Lower leg skin (tissue), 4 donors: ENCODE results near the gene C17orf113. TPM values are rescaled to one million over a fixed set of nuclear protein-coding genes. Genes with fewer than 3 reads are reported as not detected.
"Not testable (repeated sequence)": the region's sequence is repeated elsewhere in the genome, so short reads cannot be mapped to it uniquely, and the experiment has no call there.

Source experiments
- DNase-seq, 2 donors: peaks; one replicate each; pipeline ENCODE4 v3.0.0-alpha.2; 2019; ENCODE audit warnings: low spot score in 2 of 2
- H3K4me3 ChIP-seq: fragments of 200-600 bp; sonication (generic); 2 replicates; pipeline ENCODE4 v1.5.1; 2017; ENCODE audit warnings: mild to moderate bottlenecking, low read depth; ENCODE audit not compliant: poor library complexity, severe bottlenecking
- POLR2A ChIP-seq, 2 donors: fragments of 450-650 bp; IDR thresholded peaks; one replicate each; pipeline ENCODE4 v1.6.1; 2016 to 2017; ENCODE audit warnings: antibody characterized with exemption in 2 of 2, mild to moderate bottlenecking in 1 of 2, moderate library complexity in 1 of 2
- WGBS, 2 donors: methylation state at CpG; one replicate each; pipeline ENCODE4 v1.1.5; 2018; 5-methylcytosine and 5-hydroxymethylcytosine counted together
- intact Hi-C: fragments of 100-400 bp; cut with DNase I; formaldehyde crosslinking; loops from one replicate; pipeline ENCODE4 v1.15.0; 2023; ENCODE audit warnings: low total_unique reads
- total RNA-seq, 4 donors: library from RNA; depleted of rRNA; stranded (reverse); fragments of >200 nt; gene quantifications; one replicate each; pipeline ENCODE4 v1.1.0, GENCODE V29; 2016
- TF ChIP-seq, protein P1 (sequence below), 3 donors: fragments of 450-650 bp; IDR thresholded peaks; one replicate each; pipeline ENCODE4 v1.5.1; 2016; ENCODE audit warnings: antibody characterized with exemption in 3 of 3, mild to moderate bottlenecking in 3 of 3, moderate library complexity in 2 of 3

The C17orf113 gene
- total RNA-seq, 4 donors from 2014 or later: 0.97 to 1.8 (median 1.5) TPM

DNA sequence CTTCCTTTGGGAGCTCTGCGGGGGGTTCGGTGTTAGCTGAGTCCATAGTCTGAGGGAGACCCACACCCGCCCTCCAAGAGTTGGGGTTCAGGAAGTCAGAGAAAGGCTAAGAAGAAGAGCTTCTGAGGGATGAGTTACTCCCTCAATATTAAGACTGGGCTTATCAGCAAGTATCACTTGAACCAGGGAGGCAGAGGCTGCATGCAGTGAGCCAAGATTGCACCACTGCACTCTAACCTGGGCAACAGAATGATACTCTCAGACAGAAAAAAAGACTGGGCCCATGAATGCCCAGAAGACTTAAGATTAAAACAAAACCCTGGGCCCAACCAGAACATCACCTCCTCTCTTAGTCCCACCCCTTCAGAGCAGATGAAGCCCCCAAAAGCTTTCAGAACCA lies 24.5 kb downstream of the C17orf113 start:
- no peak for DNase-seq
- no peak for TF ChIP-seq POLR2A (IDR thresholded peaks at IDR 0.05)
- TF ChIP-seq, protein P1, sequence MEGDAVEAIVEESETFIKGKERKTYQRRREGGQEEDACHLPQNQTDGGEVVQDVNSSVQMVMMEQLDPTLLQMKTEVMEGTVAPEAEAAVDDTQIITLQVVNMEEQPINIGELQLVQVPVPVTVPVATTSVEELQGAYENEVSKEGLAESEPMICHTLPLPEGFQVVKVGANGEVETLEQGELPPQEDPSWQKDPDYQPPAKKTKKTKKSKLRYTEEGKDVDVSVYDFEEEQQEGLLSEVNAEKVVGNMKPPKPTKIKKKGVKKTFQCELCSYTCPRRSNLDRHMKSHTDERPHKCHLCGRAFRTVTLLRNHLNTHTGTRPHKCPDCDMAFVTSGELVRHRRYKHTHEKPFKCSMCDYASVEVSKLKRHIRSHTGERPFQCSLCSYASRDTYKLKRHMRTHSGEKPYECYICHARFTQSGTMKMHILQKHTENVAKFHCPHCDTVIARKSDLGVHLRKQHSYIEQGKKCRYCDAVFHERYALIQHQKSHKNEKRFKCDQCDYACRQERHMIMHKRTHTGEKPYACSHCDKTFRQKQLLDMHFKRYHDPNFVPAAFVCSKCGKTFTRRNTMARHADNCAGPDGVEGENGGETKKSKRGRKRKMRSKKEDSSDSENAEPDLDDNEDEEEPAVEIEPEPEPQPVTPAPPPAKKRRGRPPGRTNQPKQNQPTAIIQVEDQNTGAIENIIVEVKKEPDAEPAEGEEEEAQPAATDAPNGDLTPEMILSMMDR (IDR thresholded peaks at IDR 0.05): no peak
- intact Hi-C loops: no loop called here
- WGBS, 2 donors: 86 to 97% methylated on average over 3 of the region's 3 CpGs
- H3K4me3 ChIP-seq: no peak overlapping the region

DNA sequence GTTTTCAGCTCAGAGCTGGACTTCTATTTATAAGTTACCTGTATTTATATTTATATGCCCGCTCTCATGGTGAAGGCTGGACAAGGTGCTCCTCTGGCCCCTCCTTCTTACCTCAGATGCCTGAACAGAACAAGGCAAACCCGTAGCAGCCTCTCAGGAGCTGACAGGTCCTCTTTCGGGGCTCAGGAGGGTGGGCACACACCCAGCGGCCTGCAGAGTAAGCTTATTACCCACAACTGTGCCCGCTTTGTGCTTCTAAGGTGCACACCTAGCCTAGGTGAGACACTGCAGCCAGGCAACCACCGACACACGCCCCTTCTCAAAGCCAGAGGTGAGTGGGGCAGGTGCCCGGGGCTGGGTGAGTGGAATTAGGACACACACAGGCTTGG lies 25.2 kb downstream of the C17orf113 start:
- no peak for TF ChIP-seq POLR2A (IDR thresholded peaks at IDR 0.05)
- TF ChIP-seq, protein P1 (IDR thresholded peaks at IDR 0.05): no peak
- no peak overlapping the region for H3K4me3 ChIP-seq
- 57 to 65% methylated on average over 8 of the region's 8 CpGs for WGBS, 2 donors
- DNase-seq: no peak
- intact Hi-C loops: no loop called here

DNA sequence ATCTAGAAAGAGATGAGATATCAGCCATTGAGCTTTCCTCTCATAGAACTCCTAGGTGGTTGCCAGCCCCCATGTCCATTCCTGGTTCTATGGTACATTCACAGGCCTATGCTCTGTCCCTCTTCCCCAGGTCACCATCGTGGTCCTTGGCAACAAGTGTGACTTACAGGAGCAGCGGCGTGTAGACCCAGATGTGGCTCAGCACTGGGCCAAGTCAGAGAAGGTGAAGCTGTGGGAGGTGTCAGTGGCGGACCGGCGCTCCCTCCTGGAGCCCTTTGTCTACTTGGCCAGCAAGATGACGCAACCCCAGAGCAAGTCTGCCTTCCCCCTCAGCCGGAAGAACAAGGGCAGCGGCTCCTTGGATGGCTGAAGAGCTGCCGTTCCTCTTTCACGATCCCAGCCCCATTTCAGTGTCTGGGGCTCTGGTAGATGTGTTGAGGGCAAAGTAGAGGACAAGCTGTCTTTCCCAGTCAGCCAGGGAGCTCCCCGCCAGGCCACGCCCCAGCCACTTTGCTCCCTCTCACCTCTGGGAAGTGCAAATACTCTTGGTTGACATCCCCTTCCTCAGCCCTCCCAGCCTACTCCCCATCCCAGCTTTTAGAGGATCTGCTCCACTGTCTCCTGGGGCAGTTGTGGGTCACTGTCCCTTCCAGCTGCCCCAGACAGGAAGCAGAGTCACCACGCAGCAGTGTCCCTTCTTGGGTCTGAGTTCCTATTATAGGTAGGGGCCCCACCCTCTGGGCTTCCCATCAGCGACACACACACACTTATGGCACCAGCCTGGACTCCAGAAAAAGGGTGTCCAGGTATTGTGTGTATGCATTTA lies 26.7 kb downstream of the C17orf113 start:
- peak in 1 of 2 donors; percentile 36 for DNase-seq

GRCh38 chr17:42020845-42021244 lies 29.6 kb downstream of the C17orf113 start:
- 81% methylated on average over 8 of the region's 8 CpGs for WGBS, 2 donors
- intact Hi-C loops, DNase-seq, H3K4me3 ChIP-seq: not testable (repeated sequence)

More for the DNA sequence above, 26.7 kb downstream of the C17orf113 start:
- no peak overlapping the region for H3K4me3 ChIP-seq
- WGBS, 2 donors: 57 to 84% methylated on average over 15 of the region's 15 CpGs
- intact Hi-C loops: loop anchor here (2.0 kb wide), 1 partner anchor 93 kb away; no protein-coding TSS in a partner anchor
- no peak for TF ChIP-seq POLR2A (IDR thresholded peaks at IDR 0.05)
- TF ChIP-seq, protein P1 (IDR thresholded peaks at IDR 0.05): no peak

DNA sequence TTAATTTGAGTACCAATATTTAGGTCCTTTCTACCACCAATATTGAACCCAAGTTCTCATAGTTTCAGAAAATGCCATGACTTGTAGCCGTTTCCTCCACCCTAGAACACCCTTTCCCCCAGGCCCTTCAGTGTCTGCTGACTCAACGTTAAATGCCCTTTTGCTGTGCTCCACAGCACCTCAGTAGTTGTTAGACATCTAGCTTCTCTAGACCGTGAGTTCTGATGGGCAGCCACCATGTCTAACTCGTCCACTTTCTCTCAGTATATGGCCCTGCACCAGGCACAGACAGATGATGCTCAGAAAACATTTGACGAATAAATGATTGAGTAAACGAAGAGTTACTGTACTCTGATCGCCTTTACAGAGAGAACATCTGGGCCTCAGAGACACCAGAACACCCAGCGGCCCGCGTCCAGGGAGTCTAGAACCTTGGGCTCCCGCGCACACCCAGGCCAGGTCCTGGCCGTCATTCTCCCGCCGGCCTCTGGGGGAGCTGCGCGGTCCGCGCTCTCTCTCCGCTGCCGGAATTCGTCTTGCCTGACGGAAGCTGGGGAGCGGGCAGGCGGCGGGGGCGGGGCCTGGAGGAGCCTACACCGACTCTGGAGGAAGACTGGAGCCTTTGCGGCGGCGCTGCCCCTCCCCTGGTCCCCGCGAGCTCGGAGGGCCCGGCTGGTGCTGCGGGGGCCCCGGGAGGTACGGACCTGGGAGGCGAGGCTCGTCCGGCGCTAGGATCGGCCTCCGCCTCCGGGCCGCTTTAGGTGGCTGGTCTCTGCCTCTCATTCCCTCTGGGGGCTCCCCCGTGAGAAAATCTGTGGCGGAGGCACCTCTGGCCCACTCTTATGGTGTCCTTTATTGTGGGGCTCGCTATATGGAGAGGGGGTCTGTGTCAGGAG lies 30.6 kb downstream of the C17orf113 start, which contains the start of gene NKIRAS2:
Gene NKIRAS2, plus strand, starts transcription at position 582 of the 896 bp plus-strand sequence. CDS start 1,488 bp downstream, outside the sequence.
- TF ChIP-seq, protein P1 (IDR thresholded peaks at IDR 0.05): peak in 1 of 3 donors; percentile 83
- no peak for TF ChIP-seq POLR2A (IDR thresholded peaks at IDR 0.05)
- intact Hi-C loops: no loop called here
- 11% methylated on average over 31 to 33 of the region's 49 CpGs for WGBS, 2 donors
- H3K4me3 ChIP-seq: peak within 1 kb of the TSS; percentile 92
- DNase-seq: peak; percentile 90 to 99

GRCh38 chr17:42018988-42019387 lies 31.4 kb downstream of the C17orf113 start:
- 90 to 92% methylated on average over 4 of the region's 4 CpGs for WGBS, 2 donors
- H3K4me3 ChIP-seq: no peak overlapping the region
- DNase-seq: no peak
- intact Hi-C loops: no loop called here
- TF ChIP-seq, protein P1 (IDR thresholded peaks at IDR 0.05): no peak
- no peak for TF ChIP-seq POLR2A (IDR thresholded peaks at IDR 0.05)
